ENCODE measurements around the gene ZC2HC1C.

ZC2HC1C gene, protein sequence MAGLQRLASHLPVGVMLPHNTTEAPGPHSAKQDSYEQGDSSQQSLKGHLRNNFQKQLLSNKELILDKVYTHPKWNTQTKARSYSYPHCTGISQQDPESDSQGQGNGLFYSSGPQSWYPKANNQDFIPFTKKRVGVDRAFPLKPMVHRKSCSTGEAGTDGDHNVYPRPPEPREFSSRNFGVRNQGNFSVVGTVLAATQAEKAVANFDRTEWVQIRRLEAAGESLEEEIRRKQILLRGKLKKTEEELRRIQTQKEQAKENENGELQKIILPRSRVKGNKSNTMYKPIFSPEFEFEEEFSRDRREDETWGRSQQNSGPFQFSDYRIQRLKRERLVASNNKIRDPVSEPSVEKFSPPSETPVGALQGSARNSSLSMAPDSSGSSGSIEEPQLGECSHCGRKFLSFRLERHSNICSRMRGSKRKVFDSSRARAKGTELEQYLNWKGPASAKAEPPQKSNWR

DNA sequence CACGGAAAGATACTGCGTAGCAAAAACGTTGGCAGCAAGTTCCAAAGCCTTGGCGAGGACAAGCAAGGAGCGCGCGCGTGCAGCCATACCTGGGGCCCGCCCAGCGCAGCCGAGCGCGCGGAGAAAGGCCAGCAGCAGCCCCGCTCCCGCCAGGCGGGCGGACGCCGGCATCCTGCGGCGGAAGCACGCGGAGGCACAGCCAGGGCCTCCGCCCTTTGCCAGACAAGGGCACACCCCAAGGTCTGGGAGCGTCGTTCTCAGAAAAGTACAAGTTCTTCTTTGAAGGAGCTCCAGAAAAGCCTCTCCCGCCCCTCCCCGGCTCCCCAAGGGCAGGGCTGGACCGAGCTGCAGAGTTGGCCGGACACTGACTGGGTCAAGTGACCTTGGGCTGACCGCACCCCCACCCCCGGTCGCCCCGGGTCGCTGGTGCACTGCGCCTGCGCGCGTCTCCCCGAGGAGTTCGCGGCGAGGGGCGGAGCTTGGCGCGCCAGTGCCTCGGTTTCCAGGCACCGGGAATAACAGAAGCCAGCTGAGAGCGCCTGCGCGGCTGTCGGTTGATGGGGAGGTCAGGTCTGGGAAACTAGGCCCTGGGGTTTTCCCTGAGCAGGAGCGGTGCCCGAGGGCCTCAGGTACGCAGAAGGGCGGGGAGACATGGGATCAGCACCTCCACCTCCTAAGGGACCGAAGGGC, at the start of gene ZC2HC1C:
ZC2HC1C (plus strand) TSS at position 521 of the 690 bp plus-strand sequence. CDS start 933 bp downstream, outside the sequence.
- DNase-seq (ENCODE audit: low read depth): peak; percentile 84

DNA sequence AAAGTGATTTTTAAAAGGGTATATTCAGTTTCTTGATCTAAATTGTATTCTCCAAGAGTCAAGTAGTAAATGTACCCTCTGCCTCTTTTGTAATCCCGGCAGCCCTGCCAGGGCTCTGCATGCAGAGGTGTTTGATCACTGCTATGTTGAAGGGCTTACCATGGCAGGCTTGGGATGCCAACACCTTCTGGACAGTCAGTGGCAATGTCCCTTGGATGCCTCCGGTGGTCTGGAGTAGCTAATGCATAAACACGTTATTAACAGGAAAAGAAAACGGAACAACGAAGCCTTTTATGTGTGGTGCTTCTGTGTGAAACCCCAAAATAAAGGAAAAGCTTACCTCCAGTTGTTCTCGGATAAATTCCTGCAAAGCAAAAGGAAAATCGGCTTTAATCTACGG, 46.8 kb upstream of the ZC2HC1C start:
- DNase-seq (ENCODE audit: low read depth): no peak

DNA sequence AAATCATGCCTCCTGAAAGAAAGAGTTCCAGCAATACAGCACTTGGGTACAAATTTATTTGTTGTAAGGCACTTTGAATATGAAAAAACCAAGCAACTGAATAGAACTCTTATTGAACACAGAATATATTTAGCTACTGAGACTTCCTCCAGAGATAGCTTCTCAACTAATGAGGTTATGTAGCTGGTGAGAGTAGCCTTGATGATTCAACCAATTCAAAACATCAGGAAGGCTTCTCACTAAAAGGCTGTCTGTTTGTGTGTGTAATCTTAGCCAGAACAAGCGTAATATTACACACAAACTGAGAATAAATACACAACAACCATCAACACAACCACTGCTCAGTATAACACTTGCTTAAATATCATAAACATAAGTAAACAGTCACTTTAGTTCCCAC, 46.3 kb upstream of the ZC2HC1C start:
- no peak for DNase-seq (ENCODE audit: low read depth)

DNA sequence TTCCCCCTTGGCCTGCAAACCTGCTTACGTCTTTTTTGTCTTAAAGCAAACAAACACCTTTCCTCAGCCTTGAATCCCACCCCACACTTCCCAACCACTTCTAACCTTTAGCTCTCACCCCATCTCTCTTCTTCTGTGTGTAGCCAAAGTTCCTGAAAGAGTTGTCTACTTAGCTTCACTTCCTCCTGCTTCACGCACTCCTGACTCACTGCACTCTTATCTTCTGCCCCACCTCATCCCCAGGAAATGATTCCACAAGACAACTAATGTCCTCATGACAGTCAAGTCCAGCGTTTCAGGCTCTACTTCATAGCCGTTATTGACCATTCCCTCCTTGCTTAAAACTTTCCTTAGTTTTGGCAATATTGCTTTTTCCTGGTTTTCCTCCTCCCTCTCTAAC, 44.4 kb upstream of the ZC2HC1C start:
- DNase-seq (ENCODE audit: low read depth): peak; percentile 40

DNA sequence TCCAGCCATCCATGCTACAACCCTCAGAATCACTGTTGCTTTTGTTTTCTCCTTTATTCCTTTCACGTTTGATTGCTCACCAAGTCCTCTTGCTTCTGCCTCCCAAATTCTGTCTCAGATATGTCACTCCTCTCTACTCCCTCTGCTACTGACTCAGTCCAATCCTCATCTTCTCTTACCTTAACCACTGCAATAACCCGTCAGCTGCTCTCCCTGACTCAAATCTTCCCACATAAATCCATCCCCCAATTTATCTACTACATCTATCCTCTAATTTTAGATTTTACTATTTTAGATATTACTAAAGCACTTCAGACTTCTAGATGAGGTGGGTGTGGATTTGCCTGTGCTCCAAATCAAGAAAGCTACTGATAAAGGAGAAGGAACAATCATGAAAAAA, 43.6 kb upstream of the ZC2HC1C start:
- no peak for DNase-seq (ENCODE audit: low read depth)

DNA sequence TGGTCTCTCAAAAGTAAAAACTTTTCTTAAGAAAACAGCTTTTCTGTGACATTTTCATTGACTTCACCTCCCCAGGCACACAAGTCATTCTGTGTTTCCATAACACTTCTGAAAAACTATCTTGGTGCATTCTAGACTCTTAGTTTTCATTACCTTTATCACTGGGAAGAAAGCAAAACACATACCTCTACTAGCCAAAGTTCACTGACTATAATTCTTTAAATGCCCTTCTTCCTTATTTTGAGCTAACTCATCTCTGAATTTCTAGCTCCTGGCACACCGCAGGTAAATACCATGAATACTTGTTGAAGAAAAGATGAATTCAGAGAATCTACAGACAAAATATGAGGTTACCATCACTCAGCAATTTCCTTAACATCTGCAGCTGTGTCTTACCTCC, 39.3 kb upstream of the ZC2HC1C start:
- DNase-seq (ENCODE audit: low read depth): no peak

DNA sequence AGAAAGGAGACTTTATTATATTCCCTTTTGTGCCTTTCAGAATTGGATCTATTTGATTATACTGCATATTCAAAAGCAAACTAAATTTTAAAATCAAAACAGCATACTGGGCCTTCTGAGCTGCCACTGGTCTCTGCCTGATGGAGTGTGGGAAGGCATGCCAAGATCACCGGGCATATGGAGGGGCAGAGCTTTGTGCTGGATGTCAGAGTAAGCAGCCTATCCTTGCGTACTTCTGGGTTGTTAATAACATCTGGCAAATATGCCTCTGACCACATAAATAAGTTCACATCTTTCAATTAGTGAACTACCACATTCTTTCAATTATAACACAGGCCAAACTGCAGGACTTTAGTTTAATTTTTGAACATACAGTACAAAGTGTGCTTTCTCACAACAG, 36.5 kb upstream of the ZC2HC1C start:
- no peak for DNase-seq (ENCODE audit: low read depth)

DNA sequence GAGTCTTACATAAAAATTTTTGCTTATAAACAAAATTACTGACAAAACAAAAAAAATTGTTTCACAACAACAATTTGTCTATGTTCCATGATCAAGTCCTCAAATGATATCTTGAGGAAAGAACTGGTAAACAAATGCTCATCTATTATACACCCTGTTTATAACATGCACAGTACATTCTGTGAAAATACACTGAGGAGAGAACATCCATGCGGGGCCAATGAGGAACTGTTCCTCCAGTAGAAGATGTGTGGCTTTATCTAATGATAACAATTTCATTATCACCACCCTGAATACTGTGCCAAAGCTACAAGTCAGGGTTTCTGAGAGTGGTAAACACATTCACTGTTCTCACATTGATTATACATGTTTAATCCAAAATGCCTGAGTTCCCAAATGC, 28.9 kb upstream of the ZC2HC1C start:
- DNase-seq (ENCODE audit: low read depth): no peak

DNA sequence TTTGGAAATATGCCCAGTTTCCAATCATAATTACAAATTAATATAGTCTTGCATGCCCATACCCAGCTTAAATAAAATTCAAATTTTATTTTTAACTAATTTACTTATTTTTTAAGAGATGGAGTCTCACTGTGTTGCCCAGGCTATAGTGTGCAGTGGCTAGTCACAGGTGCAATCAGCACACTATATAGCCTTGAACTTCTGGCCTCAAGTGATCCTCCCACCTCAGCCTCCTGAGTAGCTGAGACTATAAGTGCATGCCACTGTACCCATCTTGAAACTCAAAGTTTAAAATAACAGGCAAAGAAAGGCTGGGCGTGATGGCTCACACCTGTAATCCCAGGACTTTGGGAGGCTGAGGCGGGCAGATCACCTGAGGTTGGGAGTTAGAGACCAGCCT, 28.5 kb upstream of the ZC2HC1C start:
- no peak for DNase-seq (ENCODE audit: low read depth)

DNA sequence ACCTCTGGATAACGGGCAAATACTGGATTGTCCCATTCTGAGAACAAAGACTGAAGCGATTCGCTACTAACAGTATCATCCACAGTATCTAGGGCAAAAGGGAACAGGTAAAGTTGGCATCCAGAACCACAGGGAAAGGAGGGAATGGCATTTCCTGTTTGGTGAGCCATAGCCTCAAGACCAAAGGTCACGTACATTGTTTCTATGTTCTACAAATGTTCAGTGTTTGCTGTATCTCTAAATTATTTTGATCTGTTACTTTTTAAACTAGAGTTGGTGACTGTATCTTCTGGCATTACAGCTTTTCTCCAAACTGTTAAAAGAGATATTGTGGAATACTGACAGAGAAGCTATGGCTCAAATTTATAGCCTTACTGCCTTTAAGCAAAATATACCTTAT, 27.8 kb upstream of the ZC2HC1C start:
- no peak for DNase-seq (ENCODE audit: low read depth)

DNA sequence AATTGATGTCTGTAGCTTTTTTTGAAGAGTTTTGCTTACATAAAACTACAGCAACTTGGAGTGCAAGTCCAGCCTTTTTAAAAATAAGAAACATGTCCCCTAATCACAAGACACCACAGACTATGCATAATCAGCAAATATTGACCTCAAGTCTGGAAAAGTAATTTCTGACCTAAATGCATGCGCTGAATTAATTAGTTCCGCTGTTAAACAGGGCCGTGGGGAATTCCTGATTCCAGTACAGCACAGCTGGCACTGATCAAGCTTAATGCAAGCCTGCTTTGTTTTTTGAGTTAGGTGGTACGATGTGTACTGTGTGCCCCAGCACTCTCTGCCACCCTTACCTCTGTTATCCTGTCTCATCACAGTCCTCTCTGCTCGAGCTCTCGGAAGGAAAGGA, 27.4 kb upstream of the ZC2HC1C start:
- peak; percentile 34 for DNase-seq (ENCODE audit: low read depth)

DNA sequence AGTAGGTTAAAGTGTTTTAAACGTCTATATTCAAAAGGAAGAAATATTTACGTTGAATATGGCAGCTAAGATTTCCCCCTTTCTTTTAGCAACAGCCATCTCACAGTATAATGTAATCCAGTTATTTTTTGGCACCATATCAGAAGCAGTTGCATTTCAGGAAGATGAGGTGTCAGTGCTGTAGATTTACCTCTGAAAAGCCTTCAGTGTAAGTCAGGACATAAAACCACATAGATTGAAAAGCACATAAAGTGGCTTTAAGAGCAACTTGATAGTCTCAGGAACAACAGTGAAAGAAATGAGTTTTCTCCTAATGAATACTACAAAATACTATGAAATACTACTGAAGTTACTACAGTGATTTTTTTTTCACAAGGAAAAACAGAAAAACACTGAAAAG, 25.1 kb upstream of the ZC2HC1C start:
- DNase-seq (ENCODE audit: low read depth): peak; percentile 66

DNA sequence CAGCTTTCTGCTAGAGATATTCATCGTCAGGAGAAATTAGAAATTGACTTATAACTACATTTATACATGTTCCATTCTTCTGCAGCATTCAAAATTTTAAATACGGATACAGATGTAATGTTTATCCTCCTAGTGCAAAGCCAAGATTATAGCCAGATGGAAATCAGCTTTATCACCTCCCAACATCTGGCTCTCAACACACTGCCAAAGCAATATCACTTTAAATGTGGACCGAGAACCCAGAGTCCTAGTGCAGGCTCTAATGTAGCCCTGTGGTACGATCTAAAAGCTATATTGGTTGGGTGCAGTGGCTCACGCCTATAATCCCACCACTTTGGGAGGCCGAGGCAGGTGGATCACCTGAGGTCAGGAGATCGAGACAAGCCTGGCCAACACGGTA, 24.7 kb upstream of the ZC2HC1C start:
- DNase-seq (ENCODE audit: low read depth): no peak

DNA sequence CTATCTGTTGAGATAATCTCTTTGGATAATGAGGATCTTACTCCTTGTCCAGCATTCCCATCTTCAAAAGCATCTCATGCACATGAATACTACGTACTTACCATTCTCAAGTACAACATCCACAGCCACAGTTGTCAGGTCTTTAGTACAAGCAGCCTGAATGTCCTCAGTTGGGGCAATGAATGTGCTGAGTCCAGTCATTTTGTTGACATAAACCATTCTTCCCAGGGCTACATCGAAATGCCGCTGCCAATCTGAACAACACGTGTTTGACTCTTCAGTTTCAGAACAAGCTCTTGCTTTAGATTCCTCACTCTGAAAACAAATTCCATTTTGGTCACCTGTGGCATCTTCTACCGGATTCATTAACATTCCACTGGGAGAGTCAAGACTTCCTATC, 23.2 kb upstream of the ZC2HC1C start:
- DNase-seq (ENCODE audit: low read depth): no peak

DNA sequence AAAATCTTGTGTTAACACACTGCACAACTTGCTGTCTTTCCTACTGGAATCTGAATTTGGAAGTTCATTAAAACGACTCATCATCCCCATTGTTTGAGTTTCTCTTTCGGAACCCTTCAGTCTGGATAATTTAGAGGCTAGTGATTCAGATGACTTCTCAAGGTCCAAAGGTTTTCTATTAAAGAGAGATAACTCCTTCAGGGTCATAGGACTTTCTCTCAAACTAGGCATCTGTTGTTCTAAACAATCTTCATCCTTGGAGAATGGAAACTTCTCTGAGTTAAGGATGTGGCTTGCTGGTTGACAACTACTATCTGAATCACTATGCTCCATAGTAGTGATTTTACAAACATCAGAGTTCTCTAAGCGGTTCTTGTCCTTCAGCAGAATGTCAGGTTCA, 22.5 kb upstream of the ZC2HC1C start:
- peak; percentile 66 for DNase-seq (ENCODE audit: low read depth)

DNA sequence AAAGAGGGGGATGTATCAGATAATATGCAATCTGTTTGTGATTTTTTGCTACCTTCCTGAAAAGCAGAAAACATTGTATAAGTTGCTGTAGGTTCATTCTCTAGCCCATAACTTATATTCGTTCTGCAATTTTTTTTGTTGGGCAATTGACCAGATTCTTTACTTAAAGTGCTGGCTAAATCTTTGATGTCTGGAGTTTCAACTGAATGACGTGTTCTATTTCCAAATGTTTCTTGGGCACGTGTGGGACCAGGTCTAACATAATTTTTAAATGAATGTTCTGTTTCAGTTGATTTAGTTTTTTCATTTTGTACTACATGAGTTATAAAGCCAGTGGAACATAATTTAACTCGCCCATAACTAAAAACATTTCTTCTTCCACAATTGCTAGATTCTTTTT, 21.9 kb upstream of the ZC2HC1C start:
- DNase-seq (ENCODE audit: low read depth): no peak

DNA sequence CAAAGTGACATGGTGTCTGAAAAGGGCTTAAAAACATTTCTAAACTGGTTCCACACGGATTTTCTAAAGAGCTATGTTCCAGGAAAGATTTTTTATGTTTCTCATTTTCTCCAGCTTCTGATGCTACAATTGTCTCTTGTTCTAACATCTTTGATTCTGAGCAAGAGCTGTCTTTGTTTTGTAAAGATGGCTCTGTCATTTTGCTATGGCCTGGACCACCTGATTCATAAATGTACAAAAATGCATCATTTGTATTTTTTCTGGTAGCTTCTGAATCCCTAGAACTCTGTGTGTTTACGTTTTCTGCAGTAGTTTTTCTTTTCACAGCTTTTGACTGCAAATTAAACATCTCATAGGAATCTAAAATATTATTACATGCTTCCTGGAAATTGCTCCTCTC, 21.3 kb upstream of the ZC2HC1C start:
- no peak for DNase-seq (ENCODE audit: low read depth)

DNA sequence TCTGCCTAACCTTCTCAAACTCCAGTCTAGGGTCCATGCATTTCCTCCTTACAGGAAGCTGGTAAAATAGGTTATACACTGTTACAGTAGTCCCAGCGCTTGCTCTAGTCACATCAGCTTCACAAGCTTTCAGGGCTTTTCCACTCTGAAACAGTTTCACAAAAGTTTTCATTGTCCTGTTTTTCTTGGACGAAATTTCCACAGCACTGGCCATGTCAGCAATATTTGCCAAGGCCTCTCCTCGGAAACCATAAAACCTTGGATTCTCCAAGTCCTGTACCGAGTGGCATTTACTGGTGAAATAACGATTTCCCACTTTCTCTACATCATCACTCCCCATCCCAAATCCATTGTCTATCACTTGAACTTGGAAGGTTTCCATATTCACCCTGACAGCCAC, 20.3 kb upstream of the ZC2HC1C start:
- DNase-seq (ENCODE audit: low read depth): no peak

DNA sequence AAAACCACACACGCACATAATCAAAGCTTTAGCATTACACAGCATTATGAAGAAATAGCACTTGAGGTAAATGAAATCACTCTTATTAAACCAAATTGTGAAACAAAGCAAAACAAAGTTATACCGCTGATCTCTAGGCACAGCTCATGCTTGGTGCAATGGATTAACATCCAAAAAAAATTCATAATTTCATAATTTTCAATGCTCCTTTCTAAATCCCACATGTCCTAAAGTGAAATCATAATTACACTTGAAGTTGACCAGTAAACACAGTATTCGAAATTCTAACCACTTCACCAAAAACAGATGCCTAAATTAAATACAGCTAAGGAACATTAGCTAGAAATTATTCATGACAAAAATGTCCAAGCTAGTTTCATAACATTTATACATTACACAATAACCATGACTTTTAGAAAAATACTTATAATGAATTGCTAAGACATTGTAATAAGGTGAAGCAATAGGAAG, 19.7 kb upstream of the ZC2HC1C start:
- no peak for DNase-seq (ENCODE audit: low read depth)

DNA sequence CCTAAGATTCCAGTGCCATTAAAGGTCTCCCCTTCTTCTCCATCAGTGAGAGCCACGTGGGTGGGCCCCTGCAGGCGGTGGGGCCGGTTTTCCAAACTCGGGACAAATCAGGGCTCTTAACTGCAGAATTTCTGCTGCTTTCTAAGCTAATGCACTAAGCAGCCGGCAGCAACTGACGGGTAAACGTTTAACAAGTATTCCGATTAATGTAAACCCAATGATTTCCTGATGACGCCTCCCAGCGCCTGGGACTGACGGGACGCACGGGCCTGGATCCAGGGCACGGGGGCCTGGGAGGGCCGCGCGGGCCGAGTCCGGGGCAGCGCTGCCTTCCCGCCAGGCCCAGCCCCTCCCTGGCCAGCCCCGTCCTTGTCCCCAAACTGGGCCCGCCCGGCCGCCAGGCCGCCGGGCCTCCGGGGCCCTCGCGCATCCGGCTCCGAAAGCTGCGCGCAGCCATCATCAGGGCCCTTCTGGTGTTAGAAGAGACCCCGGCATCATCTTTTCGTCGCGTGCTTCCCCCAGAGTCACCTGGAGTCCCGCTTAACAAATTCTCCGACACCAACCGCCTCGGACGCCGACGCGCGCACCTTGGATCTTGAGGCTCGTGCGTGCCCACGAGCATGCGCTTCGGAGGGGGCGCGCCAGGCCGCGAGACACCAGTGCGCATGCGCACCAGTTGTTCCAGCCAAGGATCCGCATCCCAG, 18.4 kb upstream of the ZC2HC1C start, which contains the start of gene MLH3:
MLH3 (minus strand) TSS at position 616 of the 704 bp plus-strand sequence. CDS start 1,812 bp downstream, outside the sequence.
- peak; percentile 67 for DNase-seq (ENCODE audit: low read depth)

DNA sequence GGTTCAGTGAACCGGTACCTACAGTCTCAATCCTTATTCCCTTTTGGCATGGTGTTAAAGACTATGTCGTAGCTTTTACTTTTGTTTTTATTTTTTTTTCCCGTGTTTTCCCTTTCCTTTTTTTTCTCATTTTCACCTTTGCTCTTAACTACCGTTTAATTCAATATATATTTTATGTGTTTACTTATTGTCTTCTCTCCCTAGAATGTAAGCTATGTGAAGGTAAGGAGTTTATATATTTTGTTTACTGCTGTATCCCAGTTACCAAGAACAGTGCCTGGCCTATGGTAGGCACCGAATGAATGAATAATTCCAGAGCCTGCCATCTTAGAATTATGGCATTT, 17.9 kb upstream of the ZC2HC1C start:
- DNase-seq (ENCODE audit: low read depth): no peak

DNA sequence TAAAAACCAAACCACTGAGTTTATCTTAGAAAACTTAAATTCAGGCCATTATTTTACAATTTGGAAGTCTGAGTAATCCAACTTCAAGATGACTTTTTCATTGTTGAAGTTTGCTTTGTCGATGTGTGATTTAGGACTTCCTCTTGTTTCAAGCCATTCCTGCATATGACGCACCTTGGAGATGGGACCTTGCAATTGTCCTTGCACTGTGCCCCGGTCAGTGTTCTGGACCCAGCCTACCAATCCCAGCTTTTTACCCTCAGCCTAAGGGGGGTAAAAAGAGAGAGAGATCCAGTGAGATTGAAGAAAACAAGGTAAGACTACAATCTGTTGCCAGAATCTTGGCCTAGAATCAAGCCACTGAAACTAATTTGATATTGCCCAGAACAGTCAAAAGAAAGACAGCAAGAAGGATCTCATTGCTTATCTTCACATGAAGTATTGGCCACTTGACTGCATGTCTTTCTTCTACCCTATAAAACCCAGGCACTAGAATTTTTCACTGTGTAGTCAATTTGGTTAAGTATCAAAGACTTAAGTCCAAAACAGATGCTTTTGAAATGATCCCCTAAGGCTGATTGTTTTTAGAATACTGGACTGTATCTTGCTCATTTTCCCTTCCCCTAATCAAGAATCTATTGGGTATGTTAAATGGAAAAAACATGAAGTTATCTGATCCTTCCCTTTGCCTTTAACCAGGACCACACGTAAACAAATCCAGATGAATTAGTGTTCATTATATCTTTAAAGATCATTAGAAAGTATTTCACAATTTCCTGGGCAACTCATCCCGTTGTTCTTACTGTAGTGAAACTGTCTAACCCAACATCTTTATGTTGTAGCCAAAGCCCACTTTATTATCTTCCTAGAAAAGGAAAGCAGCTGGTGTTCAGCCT, 15.8 kb upstream of the ZC2HC1C start:
- DNase-seq (ENCODE audit: low read depth): peak; percentile 66
